ENCODE measurements around the gene ABCC6.

ABCC6 gene

GRCh38 chr16:16101585-16101984 lies 121.7 kb downstream of the ABCC6 start:
- no peak overlapping the region for H3K27ac ChIP-seq
- TF ChIP-seq CTCF (conservative IDR thresholded peaks at IDR 0.05): no peak

- no peak overlapping the region for H3K27ac ChIP-seq
- TF ChIP-seq CTCF (conservative IDR thresholded peaks at IDR 0.05): no peak
Observed at GRCh38 chr16:16100631-16101030, 122.7 kb downstream of the ABCC6 start.

GRCh38 chr16:16099320-16099719 lies 124.0 kb downstream of the ABCC6 start:
- H3K27ac ChIP-seq: peak overlapping the region; percentile 13; the same call in 1 of the 2 replicates
- TF ChIP-seq CTCF (conservative IDR thresholded peaks at IDR 0.05): no peak

All from VCaP (cell line).